ENCODE data around the gene CCDC192.
A peak's percentile ranks its signal among the peaks of the same experiment; 100 is the strongest.
"Not testable (repeated sequence)": the region's sequence is repeated elsewhere in the genome, so short reads cannot be mapped to it uniquely, and the experiment has no call there.

The CCDC192 gene

DNA sequence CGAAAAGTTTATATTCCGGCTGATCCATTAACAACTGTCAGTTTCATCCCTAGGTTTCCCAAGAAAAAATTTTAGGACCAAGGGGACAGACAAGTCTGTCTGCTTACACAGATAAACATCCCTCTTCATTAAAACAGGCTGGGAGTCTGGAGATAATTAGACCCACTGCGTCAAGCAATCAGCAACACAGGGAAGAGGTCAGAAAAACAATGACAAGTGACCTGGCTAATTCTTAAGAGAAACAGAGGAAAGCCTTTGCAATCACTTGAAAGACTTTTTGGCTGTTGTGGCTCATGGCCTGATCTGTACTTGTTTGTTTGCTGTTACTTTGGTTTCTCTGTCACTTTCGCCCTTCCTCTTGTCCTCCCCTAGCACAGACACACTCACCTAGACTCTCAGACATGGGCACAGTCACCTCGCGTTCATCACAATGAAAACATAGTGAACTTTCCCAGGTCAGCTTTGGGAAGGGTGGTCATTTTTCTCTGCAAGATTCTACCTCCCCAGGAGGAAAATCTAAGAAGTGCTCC lies 2.9 kb upstream of the CCDC192 start:
- DNase-seq, result no peak

DNA sequence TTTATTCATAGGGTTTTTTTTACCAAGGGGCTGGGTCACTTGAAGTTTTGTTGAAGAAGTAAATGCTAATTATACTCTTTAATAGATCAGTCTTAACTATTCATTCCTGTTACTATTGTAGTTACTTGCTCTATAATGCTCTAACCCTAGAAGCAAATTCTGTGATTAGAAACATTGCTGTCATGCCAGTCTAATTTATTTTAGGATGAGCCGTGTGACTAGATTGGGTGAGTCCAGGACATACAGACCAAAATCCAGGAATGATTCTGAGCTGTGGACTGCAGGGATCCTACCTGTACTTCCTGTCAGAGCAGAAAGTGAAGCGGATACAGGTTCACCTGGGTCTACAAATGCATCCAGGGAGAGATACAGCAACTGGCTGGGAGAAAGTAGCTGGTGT lies 757 bp upstream of the CCDC192 start:
- no peak for DNase-seq

- no peak for DNase-seq
Observed at GRCh38 chr5:127705120-127705892, 2.1 kb downstream of the CCDC192 start.

GRCh38 chr5:127706691-127707090 lies 3.5 kb downstream of the CCDC192 start:
- no peak for DNase-seq

DNA sequence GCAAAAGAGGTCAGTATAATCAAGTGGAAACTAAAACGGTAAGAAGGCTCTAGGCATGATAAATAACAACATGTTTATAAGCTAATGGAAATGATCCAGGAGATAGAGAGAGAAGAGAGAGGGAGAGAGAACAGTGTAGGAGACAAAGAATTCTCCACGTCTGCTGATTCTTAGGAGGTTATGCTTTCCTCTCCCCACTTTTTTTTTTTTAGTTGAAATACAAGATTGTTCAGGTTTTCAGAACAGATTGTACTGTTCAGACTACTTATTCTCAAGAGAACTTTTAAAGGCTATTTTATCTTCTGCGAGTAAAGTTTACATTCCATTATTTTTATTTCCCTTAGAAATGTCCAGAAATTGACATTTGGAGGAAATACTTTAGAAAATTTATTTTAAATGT lies 4.0 kb downstream of the CCDC192 start:
- DNase-seq, result no peak

DNA sequence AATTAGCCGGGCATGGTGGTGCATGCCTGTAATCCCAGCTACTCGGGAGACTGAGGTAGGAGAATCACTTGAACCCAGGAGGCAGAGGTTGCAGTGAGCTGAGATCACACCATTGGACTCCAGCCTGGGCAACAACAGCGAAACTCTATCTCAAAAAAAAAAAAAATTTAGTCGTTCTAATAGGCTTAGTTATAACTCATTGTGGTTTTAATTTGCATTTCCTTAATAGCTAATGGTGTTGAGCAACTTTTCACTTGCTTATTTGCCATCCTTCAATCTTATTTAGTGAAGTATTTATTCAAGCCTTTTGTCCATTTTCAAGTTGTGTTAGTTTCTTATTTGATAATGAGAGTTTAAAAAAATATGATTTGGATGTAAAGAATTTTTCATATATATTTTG lies 9.9 kb downstream of the CCDC192 start:
- not testable (repeated sequence) for DNase-seq

GRCh38 chr5:127718181-127718580 lies 15.0 kb downstream of the CCDC192 start:
- no peak for DNase-seq

- DNase-seq, result no peak
Observed at GRCh38 chr5:127723571-127723970, 20.4 kb downstream of the CCDC192 start.

- DNase-seq, result no peak
Observed at GRCh38 chr5:127725673-127726072, 22.5 kb downstream of the CCDC192 start.

- DNase-seq, result no peak
Observed at GRCh38 chr5:127732963-127733362, 29.8 kb downstream of the CCDC192 start.

DNA sequence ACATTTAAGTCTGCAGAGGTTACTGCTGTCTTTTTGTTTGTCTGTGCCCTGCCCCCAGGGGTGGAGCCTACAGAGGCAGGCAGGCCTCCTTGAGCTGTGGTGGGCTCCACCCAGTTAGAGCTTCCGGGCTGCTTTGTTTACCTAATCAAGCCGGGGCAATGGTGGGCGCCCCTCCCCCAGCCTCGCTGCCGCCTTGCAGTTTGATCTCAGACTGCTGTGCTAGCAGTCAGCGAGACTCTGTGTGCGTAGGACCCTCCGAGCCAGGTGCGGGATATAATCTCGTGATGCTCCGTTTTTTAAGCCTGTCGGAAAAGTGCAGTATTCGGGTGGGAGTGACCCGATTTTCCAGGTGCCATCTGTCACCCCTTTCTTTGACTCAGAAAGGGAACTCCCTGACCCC lies 36.2 kb downstream of the CCDC192 start:
- DNase-seq, result not testable (repeated sequence)

DNA sequence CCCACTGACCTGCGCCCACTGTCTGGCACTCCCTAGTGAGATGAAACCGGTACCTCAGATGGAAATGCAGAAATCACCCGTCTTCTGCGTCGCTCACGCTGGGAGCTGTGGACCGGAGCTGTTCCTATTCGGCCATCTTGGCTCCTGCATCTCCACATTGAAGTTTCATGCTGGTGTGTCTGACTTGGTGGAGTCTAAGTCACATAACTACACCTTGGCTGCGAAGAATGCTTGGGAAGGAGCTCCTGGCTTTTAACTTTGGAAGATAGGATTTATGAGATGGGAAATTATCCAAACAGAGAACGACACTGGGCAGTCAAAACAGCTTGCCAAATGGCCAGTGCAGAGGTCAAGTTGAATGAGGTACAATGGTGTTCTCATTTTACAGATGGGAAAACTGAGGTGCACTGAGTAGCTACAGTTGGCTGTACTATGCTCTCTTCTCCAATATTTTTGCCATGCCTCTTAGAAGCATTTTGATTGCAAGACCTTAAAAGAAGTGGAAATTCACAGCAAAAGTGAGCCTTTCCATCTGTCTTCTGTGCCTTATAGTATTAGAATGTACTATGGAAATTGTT lies 36.7 kb downstream of the CCDC192 start:
- DNase-seq, result no peak

DNA sequence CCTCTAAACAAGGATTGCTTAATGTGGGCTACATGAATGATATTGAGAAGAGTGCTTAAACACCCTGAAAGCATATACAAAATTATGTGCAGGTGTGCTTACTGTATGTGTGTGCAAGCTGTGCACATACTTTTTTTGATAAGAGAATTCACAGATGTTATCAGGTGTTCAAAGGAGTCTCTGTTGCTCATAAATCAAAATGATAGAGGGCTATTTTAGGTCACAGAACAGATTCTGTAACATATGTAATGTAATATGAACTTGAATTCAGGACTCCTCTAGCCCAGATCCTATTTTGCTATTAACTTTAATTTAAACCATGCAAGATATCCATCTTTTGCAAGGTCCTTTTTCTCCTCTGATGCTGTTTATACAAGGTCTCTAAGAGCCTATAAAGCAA lies 38.2 kb downstream of the CCDC192 start:
- no peak for DNase-seq

DNA sequence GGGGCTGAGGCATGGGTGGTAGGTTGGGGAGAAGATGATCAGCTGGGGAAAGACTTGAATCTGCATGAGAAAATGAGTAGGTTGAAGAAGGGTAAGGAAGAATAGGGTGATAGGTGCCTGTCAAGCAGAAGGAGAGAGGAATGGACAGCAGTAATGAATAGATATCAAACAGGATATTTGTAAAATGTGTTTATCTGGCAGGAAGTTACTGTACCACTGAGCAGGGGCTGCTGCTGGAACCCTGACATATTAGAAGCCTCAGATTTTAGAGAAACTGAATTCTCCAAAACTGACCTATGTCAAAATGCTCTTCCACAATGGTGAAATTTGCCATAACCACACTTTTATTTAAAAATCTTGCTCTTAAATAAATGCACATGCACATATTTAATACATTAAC lies 41.0 kb downstream of the CCDC192 start:
- DNase-seq, result no peak

- no peak for DNase-seq
Observed at GRCh38 chr5:127746756-127747155, 43.6 kb downstream of the CCDC192 start.

- not testable (repeated sequence) for DNase-seq
Observed at GRCh38 chr5:127752503-127753265, 49.5 kb downstream of the CCDC192 start.

- DNase-seq, result no peak
Observed at GRCh38 chr5:127754259-127754658, 51.1 kb downstream of the CCDC192 start.

DNA sequence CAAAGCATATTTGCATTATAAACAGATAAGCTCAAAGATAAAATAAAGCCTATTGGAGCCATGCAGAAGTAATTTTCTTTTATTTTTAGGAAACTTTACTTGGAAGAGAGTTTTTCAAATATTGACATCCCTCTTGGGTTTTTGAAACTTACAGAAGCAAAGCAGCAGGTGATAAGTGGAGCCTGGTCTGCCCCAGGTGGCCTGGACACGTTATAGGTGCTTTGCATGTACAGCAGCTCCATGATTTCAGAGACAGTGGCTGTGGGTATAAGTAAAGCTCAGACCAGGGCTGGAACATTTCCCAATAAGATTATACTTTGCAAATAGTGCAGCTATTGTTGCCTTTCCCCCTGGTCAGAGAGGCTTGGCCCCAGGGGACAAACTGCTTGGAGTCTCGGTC lies 51.5 kb downstream of the CCDC192 start:
- DNase-seq, result no peak

- DNase-seq, result peak in 1 of 2 experiments; percentile 17
Observed at GRCh38 chr5:127757576-127757975, 54.4 kb downstream of the CCDC192 start.

GRCh38 chr5:127758766-127759283 lies 55.6 kb downstream of the CCDC192 start:
- no peak for DNase-seq

DNA sequence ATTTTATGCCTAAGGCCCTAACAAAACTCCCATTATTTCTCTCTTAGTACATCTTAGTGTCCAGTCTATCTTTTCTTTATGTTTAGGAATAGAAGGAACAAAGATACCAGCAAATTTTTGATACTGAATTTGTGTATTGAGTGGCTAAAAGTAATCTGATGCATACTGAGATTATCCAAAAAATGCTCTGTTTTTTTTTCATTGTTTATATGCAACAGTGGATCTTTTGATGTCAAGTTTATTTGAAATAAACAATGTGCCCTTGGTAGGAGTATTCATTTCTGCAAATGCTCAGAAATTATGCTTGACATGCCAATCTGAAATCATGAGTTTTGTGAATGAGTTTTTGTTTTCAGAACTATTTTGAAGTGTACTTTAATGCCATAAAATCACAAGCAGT lies 58.7 kb downstream of the CCDC192 start:
- no peak for DNase-seq

- no peak for DNase-seq
Observed at GRCh38 chr5:127762412-127762811, 59.2 kb downstream of the CCDC192 start.

DNA sequence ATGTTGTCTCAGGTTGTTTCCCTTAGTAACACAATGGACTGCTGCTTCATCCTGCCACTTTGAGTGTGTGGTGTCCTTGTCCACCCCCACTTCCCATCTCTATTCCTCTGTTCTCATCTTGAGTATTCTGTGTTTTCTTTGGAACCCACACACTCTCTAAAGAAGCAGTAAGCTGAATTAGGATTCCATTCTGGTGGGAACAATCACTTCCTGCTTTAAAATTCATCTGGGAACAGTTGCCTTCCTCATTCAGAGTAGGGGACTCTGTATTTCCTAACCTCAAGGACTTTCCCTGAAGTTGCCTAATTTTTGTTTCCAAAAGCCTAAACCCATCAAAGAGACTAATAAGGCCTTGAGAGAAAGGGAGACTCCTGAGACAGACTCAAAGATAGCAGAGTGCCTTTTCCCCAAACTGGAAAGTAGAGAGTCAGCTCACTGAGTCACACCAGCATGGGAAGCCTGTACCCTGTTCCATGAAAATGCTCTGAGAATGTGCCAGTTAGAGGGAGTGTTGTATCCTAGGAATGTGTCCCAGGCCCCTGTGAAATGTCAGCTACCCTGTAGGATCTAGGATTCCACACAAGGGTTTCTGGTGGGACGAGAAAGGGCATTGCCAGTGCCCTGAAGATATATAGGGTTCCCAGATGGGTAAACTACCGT lies 63.6 kb downstream of the CCDC192 start:
- no peak for DNase-seq

All from activated T-cell treated with anti-CD3 and anti-CD28 coated beads, Interleukin-2, amount 50 U/mL, for 48 hours (primary cell).